ENCODE measurements around the gene LUC7L2.
"Not testable (repeated sequence)": the region's sequence is repeated elsewhere in the genome, so short reads cannot be mapped to it uniquely, and the experiment has no call there.

Gene LUC7L2

DNA sequence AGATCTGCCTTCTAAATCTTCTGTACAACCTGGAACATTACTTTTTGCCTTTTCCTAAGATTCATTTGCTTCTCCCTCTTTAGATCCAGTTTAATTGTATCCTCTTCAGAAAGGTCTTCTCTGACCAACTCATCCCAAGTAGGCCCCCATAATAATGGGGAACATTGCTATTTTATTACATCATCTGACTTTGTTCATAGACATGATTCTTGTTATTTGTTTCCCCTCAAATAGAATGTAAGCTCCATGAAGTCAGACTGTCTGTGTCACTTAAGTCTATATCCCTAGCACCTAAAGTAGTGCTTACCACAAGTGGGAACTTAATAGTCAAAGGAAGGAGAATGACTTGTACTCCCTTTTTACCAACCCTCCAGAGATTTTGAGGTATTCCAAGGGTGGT lies 37.5 kb downstream of the LUC7L2 start:
- FAIRE-seq, result no peak

DNA sequence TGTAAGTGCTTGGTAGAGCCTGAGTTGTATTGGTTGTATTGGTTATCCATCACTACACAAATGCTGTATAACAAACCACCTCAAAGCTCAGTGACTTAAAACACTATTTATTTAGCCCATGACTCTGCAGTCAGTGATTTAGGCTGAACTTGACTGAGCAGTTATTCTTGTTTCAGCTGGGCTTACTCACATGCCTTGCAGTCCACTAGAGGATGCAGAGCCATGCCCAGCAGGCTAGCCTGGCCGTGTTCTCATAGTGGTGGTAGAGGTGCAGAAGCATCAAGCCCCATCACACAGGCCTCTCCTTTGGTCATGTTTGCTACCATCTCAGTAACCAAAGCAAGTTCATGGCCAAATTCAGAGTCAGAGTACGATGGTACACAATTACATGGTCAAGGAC lies 43.9 kb downstream of the LUC7L2 start:
- FAIRE-seq, result no peak

DNA sequence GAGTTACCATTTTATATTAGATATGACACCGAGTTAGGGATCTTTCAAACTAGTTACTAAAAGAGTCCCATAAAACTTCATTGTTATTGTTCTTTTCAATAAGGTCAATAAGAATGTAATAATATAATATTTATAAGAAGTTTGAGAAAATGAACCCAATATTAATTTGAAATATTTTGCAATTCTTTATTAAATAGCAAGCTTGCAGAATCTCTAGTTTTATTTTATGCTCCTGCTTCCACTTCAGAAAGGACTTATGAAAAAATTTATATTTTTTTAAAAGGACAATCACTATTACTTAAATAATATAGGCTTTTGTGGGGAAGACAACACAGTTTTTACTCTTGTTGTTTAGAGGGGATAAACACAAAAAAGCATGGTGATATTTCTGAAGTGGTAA lies 47.9 kb downstream of the LUC7L2 start:
- peak; percentile 55 for FAIRE-seq

DNA sequence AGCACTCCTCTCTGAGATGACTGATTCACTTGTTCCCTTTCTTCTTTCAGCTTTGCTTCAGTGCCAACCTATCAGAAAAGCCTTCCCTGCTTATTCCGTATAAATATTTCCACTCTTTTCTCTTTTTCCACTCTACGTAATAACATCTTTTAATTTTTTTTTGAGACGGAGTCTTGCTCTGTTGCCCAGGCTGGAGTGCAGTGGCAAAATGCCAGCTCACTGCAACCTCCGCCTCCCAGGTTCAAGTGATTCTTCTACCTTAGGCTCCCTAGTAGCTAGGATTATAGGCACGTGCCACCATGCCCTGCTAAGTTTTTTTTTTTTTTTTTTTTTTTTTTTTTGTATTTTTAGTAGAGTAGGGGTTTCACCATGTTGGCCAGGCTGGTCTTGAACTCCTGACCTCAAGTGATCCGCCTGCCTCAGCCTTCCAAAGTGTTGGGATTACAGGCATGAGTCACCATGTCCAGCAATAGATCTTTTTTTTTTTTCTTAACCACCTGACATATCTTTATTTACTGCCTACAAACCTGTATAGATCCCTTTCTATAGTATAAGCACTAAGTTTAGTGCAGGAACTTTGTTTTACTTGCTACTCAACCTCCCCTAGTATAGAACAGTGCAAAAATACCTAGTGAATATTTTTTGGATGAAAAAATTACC lies 55.2 kb downstream of the LUC7L2 start:
- FAIRE-seq, result not testable (repeated sequence)

DNA sequence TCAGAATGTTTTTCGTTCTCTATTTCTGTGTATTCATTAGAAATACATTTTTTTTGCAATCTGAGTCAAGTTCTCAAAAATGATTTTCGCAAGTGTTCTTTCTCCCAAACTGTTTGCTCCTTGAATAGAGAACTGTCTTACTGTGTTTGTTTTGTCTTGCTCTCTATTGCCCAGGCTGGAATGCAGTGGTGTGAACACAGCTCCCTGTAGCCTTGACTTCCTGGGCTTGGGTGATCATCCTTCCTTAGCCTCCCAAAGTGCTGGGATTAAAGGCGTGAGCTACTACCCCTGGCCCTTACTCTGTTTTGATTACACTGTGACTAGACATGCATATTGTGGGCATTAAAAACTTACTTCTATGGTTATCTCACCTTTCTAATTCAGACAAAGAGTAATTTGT lies 56.7 kb downstream of the LUC7L2 start:
- FAIRE-seq, result no peak

DNA sequence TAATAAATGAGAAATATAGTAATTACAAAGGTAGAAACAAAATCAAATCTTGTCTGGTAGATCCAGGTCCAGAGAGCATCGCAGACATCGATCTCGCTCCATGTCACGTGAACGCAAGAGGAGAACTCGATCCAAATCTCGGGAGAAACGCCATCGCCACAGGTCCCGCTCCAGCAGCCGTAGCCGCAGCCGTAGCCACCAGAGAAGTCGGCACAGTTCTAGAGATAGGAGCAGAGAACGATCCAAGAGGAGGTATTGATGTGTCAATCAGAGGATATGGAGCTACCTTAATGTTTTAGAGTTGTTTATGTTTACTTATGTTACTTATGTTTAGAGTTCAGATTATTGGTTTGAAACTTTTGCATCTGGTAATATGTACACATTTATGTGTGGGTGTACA lies 57.8 kb downstream of the LUC7L2 start:
- no peak for FAIRE-seq

DNA sequence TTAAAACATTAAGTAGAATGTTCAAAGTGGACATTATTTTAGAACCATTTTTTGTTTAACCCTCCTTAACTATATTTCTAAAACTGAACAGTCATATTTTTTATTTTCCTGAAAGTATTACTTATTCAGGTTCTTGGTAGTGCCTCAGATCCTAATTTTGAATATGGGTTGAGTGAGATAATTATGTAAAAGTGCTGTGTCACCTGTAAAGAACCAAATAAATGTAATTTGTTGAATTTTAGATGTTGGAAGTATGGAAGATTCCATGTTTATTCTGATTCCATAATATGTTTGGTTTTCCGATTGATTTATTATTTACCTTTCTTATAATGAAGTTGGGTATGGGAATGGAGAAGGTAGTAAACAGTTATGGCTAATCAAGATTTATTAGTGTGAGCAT lies 61.4 kb downstream of the LUC7L2 start:
- FAIRE-seq, result no peak

DNA sequence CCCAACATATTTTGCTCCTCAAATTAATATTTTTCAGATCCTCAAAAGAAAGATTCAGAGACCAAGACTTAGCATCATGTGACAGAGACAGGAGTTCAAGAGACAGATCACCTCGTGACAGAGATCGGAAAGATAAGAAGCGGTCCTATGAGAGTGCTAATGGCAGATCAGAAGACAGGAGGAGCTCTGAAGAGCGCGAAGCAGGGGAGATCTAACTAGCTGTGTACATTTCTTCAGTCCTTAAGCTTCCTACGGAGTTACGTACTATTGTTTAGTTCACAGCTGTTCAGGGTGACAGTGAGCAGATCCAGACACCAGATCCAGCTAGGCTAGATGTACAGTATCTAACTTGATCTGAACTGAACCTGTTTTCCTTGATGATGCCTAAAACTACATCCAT lies 62.4 kb downstream of the LUC7L2 start:
- FAIRE-seq, result no peak

DNA sequence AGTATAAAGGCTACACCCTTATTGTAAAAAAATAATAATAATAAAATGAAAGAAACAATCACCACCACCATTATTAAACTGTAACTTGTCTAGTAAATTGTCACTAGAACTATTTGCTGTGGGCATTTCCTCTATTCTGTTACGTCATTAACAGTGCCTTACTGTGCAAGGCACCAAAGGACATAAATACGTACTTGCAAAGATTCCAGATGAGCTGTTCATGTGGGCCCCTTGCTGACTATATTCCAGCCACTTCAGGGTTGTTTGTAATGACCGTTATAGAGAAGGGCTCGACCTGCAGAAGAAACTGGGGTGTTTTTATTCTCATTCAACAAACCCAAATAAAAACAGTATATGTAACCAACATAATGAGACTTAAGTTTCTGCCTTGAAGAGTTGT lies 63.4 kb downstream of the LUC7L2 start:
- no peak for FAIRE-seq

DNA sequence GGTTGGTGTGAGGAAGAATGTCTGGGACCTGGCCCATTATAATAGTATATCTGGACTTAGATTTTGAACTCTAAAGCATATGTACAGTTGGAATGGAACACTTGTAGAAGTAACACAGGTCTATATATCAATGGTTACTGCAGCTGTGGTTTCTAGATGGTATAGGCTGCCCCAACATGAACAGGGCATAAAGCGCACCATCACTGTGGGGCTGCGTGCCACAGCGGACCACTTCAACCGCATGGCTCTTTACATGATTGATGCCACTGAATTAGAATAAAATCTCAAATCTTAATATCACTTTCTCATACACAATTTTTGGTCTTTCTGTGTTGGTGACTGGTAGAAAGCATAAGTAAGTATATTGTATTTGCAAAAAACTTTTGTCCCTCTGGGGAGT lies 64.3 kb downstream of the LUC7L2 start:
- FAIRE-seq, result no peak

DNA sequence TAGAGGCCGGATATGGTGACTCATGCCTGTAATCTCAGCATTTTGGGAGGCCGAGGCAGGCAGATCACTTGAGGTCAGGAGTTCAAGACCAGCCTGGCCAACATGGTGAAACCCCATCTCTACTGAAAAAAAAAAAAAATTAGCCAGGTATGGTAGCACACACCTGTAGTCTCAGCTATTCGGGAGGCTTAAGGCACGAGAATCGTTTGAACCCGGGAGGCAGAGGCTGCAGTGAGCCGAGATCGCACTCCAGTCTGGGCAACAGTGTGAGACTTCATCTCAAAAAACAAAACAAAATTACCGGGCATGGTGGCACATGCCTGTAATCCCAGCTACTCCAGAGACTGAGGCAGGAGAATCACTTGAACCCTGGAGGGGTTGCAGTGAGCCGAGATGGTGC lies 66.0 kb downstream of the LUC7L2 start:
- not testable (repeated sequence) for FAIRE-seq

DNA sequence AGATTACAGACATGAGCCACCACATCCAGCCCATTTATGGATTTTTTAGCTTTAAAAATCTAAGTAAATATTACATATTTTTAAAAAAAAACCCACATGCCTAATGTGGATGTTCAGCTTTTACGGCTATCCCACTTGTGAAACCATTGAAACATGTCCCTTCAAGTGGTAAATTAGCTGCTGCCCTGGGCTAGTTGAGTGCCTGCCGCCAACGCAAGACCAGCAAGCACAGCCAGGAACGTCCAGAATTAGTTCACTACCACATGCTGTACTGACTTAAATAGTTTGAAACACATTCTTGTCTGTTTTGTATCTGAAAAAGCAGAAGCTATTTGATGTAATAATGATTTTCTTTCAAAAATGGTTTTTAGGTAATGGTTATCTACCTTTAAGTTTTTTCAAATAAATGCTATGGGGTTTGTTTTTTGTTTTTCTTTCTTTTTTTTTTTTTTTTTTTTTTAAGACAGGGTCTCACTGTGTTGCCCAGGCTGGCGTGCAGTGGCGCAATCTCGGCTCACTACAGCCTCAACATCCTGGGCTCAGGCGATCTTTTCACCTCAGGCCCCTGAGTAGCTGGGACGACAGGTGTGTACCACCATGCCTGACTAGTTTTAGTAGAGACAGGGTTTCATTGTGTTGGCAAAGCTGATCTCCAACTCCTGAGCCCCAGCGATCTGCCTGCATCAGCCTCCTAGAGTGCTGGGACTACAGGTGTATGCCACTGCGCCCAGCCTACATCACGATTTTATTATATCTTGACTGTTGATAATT lies 66.7 kb downstream of the LUC7L2 start:
- FAIRE-seq, result no peak

DNA sequence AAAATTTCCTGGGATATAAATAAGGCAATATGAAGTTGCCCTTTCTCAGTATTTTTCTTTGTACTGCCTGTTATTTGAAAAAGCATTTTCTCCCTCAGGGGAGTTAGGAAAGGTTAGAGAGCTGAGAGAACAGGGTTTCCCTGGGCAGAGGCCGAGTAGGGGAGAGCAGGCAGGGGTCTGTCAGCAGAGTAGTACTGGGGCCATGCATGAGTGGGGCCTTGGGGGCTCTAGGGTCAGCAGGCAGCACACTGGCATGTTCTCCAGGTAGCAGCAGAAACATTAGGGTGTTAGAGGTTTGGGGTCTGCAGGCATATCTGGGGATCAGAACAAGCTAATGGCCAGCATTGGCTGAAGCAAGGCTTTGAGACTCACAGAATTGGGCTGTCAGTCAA lies 67.3 kb downstream of the LUC7L2 start:
- no peak for FAIRE-seq

DNA sequence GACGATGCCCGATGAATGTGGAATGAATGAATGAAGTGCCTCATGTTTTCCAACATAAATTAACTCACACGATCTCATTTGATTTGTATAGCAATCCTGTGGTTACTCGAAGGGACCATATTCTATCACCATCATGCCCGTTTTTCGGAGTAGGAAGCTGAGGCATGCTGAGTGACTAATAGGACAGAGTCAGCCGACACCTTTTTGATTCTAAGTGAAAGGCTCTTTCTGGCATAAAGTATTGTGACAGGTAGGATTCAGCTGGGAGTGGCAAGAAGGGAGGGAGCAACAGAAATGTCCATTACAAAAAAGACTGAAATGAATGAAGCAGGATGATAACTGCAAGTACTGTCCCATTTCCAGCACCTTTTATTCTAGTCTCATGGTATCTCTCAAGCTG lies 68.1 kb downstream of the LUC7L2 start:
- no peak for FAIRE-seq

DNA sequence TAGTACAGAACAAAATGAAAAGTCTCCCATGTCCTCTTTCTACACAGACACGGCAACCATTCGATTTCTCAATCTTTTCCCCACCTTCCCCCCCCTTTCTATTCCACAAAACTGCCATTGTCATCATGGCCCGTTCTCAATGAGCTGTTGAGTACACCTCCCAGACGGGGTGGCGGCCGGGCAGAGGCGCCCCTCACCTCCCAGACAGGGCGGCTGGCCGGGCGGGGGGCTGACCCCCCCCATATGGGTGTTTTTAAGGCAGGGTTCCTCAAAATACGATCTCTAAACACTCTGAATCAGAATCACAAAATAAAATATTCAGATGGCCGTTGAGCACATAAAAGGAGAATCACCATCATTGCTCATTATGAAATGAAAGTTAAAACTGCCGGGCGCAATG lies 70.0 kb downstream of the LUC7L2 start:
- not testable (repeated sequence) for FAIRE-seq

DNA sequence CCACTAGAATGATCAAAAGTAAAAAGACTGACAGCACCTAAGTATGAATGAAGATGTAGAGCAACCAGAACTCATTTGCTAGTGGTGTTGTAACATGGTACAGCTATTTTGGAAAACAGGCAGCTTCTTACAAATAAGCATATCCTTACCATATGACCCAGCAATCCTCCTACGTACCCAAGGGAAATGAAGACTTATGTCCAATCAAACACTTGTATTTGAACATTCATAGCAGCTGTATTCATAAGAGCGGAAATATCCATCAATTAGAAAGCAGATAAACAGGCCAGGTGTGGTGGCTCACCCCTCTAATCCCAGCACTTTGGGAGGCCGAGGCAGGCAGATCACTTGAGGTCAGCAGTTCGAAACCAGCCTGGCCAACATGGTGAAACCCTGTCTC lies 70.7 kb downstream of the LUC7L2 start:
- no peak for FAIRE-seq

DNA sequence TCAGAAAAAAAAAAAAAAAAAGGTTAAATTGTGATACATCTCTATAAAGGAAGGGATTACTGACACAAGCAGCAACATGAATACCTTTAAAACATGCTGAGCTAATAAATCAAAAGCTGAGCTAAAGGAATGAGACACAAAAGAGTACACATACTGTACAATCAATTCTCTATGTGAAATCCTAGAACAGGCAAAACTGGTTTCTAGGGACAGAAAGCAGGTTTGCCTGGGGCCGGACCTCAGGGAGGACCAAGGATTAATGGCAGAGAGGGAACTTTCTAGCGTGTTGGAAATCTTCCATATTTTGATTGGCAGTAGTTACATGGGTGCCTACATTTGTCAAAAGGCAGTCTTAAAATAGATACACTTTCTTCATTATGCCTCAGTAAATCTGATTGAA lies 71.3 kb downstream of the LUC7L2 start:
- FAIRE-seq, result no peak

DNA sequence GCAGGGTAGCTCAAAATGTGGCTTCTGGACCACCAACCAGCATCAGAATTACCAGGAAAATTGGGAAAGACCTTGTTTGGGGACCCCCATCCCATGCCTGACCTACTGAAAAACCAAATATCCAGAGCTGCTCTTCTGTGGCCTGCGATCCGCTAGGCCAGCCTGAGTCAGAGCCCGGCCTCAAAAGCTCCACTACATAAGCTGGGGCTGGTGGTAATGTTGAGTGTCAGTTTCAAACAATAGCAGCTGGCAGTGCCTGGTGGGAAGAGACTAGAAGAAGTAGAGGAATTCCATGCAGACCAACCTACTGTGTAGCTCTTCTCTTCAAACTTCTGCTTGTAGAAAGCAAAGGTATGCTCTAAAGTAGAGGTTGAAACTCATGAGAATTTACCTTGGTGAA lies 71.8 kb downstream of the LUC7L2 start:
- no peak for FAIRE-seq

DNA sequence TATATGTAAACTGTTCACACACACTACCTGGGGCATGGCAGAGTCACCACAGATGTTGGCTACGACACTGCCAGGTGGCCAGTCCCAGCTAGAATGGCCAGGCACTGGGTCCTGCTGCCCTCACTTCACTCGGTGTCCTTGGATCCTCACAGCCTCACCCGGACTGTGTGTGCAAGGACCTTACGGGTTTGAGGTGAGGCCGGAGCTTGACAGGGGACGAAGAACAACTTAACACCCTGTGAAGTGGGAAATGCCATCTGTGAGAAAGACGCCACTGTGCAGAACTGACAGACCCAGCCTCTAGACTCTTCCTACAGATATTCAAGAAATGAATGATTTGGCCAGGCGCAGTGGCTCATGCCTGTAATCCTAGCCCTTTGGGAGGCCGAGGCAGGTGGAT lies 77.1 kb downstream of the LUC7L2 start:
- FAIRE-seq, result no peak

DNA sequence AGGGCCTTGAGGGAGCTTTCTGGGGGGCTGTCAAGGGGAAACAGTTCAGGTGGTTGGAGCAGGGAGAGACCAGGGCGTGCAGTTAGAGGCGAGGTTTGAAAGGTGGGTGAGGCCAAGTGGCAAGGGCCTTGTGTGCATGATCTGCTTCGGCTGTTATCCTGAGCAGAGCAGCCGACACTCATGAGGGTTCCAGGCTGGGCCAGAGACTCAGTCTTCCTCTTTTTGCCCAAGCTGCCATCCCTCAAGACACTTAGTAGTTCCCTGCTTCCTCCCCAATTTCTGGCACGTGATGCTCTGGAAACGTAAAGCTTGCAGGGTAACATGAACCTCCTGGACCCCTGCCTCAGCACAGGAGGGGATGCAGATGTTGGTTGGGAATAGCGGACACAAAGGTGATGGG lies 79.7 kb downstream of the LUC7L2 start:
- FAIRE-seq, result no peak

DNA sequence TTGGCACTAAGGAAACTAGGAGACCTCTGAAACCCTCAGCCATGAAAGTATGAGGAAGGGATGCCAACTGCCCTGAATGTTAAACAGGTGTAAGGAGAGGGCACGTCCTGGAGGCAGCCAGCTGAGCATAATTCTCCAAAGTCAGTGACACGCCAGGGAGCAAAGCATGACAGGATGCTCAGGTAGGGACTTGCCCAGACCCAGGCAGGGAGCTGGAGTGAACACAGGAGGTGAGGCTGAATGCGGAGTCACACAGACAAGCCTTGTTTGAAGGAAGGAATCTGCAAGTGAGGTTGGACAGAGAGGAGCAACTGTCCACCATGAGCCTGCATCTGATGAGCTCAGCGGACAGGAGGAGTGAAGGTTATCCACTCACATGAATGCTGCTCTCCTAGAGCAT lies 82.3 kb downstream of the LUC7L2 start:
- no peak for FAIRE-seq

DNA sequence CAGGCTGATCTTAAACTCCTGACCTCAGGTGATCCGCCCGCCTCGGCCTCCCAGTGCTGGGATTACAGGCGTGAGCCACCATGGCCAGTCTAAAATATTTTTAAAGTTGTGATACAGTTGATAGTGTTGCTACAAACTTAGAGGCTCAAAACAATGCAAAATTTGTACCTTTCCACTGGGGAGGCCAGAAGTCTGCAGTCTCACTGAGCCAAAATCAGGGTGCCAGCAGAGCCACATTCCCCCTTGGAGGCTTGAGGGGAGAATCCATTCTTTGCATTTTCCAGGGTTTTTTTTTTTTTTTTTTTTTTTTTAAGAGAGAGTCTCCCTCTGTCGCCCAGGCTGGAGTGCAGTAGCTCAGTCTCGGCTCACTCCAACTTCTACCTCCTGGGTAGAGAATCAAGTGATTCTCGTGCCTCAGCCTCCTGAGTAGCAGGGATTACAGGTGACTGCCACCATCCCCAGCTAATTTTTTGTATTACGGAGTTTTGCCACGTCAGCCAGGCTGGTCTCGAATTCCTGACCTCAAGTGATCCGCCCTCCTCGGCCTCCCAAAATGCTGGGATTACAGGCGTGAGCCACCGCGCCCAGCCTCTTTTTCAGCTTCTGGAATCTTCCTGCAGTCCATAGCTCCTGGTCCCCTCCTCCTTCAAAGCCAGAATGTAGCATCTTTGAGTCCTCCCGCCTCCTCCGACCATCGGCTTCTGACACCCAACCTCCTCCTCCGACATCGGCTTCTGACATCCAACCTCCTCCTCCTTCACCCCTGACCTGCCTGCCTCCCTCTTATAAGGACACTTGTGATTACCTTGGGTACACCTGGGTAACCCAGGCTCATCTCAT lies 86.6 kb downstream of the LUC7L2 start:
- FAIRE-seq, result no peak

DNA sequence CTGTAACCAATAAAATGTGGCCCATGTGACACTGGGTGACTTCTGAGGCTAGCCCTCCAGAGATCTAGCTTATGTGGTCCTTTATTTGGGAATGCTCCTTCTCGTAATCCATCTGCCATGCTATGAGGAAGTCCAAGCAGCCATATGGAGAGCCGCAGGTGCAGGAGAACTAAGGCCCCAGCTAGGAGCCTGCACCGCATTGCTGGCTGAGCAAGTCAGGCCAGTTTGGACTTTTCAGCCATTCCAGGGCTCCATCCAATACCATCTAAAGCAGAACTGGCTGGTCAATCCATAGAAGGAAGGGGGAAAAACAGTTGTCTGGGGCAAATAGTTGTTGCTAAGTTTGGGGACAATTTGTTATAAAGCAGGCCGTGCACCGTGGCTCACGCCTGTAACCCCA lies 91.2 kb downstream of the LUC7L2 start:
- FAIRE-seq, result no peak

DNA sequence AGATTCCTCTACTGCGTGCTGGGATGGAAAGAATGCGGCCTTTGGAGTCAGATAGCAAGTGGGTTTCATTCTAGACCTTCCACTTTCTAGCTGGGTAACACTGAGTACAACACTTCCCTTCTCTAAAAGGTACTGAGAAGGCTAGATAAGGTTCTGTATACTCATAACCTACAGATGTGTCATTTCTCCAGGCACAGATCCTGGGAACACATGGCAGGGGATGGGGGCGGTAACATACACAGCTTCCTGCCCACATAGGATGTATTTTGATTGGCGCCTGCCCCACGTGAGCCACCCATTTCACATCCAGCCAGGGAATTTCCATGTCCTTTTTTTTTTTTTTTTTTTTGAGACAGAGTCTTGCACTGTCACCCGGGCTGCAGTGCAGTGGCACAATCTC lies 91.9 kb downstream of the LUC7L2 start:
- FAIRE-seq, result no peak

Data from G401.6 (cell line).